Measurements from ENCODE around the gene INTS7.

GRCh38 chr1:211909395-211909794 lies 126.0 kb downstream of the INTS7 start:
- TF ChIP-seq EP300 (IDR thresholded peaks at IDR 0.05; ENCODE audit: borderline replicate concordance) (no peak), NFIC (IDR thresholded peaks at IDR 0.05) (no peak), MAX (IDR thresholded peaks at IDR 0.05) (no peak), CEBPB (IDR thresholded peaks at IDR 0.05) (no peak), RAD21 (IDR thresholded peaks at IDR 0.05; ENCODE audit: low read depth) (no peak), TCF12 (IDR thresholded peaks at IDR 0.05; ENCODE audit: low read depth) (no peak), TAF1 (IDR thresholded peaks at IDR 0.05; ENCODE audit: low read depth) (no peak), FOXM1 (IDR thresholded peaks at IDR 0.05; ENCODE audit: borderline replicate concordance, low read depth) (no peak), ZBTB7A (IDR thresholded peaks at IDR 0.05; ENCODE audit: low read depth) (no peak), CREB1 (IDR thresholded peaks at IDR 0.05; ENCODE audit: low read depth) (no peak)
